Measurements from ENCODE around the gene MAGEB4.
"Not testable (repeated sequence)": the region's sequence is repeated elsewhere in the genome, so short reads cannot be mapped to it uniquely, and the experiment has no call there.

MAGEB4 gene, protein sequence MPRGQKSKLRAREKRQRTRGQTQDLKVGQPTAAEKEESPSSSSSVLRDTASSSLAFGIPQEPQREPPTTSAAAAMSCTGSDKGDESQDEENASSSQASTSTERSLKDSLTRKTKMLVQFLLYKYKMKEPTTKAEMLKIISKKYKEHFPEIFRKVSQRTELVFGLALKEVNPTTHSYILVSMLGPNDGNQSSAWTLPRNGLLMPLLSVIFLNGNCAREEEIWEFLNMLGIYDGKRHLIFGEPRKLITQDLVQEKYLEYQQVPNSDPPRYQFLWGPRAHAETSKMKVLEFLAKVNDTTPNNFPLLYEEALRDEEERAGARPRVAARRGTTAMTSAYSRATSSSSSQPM

DNA sequence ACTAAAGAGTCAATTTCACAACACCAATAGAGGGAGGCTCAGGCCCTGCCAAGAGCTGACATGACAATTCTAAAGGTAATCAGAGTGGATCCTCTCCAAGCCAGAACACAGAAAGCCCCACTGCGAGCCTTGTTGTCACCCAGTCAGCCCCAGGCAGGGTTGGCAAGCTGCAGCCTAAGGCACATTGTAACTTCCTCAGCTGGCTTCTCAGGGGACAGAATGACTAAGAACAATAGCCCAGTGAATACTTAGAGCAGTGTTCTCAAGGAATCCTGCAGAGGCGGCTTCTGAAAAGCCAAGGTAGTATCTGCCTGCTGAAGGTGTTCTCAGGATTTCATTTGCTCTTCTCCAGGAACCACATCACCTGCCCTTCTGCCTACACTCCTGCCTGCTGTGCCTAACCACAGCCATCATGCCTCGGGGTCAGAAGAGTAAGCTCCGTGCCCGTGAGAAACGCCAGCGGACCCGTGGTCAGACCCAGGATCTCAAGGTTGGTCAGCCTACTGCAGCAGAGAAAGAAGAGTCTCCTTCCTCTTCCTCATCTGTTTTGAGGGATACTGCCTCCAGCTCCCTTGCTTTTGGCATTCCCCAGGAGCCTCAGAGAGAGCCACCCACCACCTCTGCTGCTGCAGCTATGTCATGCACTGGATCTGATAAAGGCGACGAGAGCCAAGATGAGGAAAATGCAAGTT, at the start of gene MAGEB4:
MAGEB4 (plus strand) TSS at position 277 of the 692 bp plus-strand sequence; CDS start at position 413, 136 bp downstream.
- no peak for DNase-seq (ENCODE audit: low read depth, low spot score)
- TF ChIP-seq, protein P1, sequence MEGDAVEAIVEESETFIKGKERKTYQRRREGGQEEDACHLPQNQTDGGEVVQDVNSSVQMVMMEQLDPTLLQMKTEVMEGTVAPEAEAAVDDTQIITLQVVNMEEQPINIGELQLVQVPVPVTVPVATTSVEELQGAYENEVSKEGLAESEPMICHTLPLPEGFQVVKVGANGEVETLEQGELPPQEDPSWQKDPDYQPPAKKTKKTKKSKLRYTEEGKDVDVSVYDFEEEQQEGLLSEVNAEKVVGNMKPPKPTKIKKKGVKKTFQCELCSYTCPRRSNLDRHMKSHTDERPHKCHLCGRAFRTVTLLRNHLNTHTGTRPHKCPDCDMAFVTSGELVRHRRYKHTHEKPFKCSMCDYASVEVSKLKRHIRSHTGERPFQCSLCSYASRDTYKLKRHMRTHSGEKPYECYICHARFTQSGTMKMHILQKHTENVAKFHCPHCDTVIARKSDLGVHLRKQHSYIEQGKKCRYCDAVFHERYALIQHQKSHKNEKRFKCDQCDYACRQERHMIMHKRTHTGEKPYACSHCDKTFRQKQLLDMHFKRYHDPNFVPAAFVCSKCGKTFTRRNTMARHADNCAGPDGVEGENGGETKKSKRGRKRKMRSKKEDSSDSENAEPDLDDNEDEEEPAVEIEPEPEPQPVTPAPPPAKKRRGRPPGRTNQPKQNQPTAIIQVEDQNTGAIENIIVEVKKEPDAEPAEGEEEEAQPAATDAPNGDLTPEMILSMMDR (IDR thresholded peaks at IDR 0.05; ENCODE audit: low read depth, low read length), result no peak
- in situ Hi-C loops (cut with HindIII; ENCODE audit: low sequenced_read_pairs), result no loop called here
- no peak within 1 kb of the TSS for H3K4me3 ChIP-seq (ENCODE audit: low read depth, low read length)

DNA sequence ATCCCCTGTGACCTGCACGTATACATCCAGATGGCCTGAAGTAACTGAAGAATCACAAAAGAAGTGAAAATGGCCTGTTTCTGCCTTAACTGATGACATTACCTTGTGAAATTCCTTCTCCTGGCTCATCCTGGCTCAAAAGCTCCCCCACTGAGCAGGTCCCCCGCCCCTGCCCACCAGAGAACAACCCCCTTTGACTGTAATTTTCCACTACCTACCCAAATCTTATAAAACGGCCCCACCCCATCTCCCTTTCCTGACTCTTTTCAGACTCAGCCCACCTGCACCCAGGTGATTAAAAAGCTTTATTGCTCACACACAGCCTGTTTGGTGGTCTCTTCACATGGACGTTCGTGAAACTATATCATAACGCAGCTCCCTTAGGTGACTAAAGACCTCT, 47.9 kb upstream of the MAGEB4 start:
- DNase-seq (ENCODE audit: low read depth, low spot score); in situ Hi-C loops (cut with HindIII; ENCODE audit: low sequenced_read_pairs); H3K4me3 ChIP-seq (ENCODE audit: low read depth, low read length): not testable (repeated sequence)

- in situ Hi-C loops (cut with HindIII; ENCODE audit: low sequenced_read_pairs), result no loop called here
These were observed 45.5 kb upstream of the MAGEB4 start for GRCh38 chrX:30196322-30196721.

DNA sequence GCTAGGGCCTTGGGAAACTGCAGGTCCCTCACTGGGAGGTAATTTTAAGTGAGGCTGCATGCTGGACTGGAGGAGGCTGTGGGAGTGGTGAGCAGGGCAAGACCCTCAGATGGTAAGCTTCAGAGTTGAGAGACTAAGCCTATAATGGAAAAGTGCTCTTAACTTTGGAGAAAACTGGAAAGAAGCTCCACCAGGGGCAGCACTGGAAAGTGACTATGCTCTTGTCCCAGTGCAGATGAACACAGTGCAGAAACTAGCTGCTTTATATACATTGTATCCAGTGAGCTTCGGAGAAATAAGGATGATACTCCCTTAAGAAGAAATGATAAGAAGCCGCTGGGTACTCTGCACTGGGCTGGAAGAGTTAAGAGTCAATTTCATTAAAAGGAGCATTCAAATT, 29.6 kb upstream of the MAGEB4 start:
- DNase-seq (ENCODE audit: low read depth, low spot score), result no peak
- no peak overlapping the region for H3K4me3 ChIP-seq (ENCODE audit: low read depth, low read length)
- in situ Hi-C loops (cut with HindIII; ENCODE audit: low sequenced_read_pairs), result no loop called here
- TF ChIP-seq, protein P1 (IDR thresholded peaks at IDR 0.05; ENCODE audit: low read depth, low read length), result no peak

More at GRCh38 chrX:30196322-30196721, 45.5 kb upstream of the MAGEB4 start:
- no peak overlapping the region for H3K4me3 ChIP-seq (ENCODE audit: low read depth, low read length)
- TF ChIP-seq, protein P1 (IDR thresholded peaks at IDR 0.05; ENCODE audit: low read depth, low read length), result peak; percentile 7
- peak; percentile 8 for DNase-seq (ENCODE audit: low read depth, low spot score)

- in situ Hi-C loops (cut with HindIII; ENCODE audit: low sequenced_read_pairs), result no loop called here
- no peak for DNase-seq (ENCODE audit: low read depth, low spot score)
- H3K4me3 ChIP-seq (ENCODE audit: low read depth, low read length), result no peak within 1 kb of the TSS
- TF ChIP-seq, protein P1 (IDR thresholded peaks at IDR 0.05; ENCODE audit: low read depth, low read length), result no peak
These were observed 26.4 kb upstream of the MAGEB4 start, which contains the start of gene MAGEB2 for GRCh38 chrX:30215357-30215843. MAGEB2 (plus strand) TSS chrX:30215563; CDS start chrX:30218581, 3,018 bp downstream.

DNA sequence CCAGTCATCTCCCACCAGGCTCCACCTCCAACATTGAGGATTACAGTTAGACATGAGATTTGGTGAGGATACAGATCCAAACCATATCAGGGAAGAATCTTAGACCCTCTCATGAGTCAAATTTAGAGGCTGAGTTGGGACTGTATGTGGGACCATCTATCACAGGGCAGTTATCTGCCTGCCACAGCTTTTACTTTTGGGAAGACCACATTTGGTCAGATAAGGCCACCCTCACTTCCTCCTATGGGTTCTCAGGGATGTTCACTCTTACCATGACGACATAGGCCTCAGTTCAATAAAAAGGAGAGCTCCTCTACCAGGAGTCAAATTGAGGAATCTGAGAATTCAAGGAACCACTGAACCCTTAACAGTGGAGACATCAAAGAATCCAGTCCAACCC, 24.3 kb upstream of the MAGEB4 start:
- TF ChIP-seq, protein P1 (IDR thresholded peaks at IDR 0.05; ENCODE audit: low read depth, low read length), result no peak
- DNase-seq (ENCODE audit: low read depth, low spot score), result no peak
- in situ Hi-C loops (cut with HindIII; ENCODE audit: low sequenced_read_pairs), result no loop called here
- no peak overlapping the region for H3K4me3 ChIP-seq (ENCODE audit: low read depth, low read length)

DNA sequence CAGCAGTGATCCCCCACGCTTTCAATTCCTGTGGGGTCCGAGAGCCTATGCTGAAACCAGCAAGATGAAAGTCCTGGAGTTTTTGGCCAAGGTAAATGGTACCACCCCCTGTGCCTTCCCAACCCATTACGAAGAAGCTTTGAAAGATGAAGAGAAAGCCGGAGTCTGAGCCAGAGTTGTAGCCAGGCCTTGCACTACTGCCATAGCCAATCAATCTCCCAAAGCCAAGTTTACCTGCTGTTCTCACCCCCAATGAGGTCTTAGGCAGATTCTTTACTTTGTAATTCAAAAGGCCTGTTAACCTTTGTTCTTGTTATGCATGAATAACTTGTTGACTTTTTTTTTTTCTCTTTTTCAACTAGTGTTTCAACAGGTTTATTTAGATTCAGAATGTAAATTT, 22.4 kb upstream of the MAGEB4 start:
- in situ Hi-C loops (cut with HindIII; ENCODE audit: low sequenced_read_pairs), result no loop called here
- TF ChIP-seq, protein P1 (IDR thresholded peaks at IDR 0.05; ENCODE audit: low read depth, low read length), result no peak
- DNase-seq (ENCODE audit: low read depth, low spot score), result no peak
- no peak overlapping the region for H3K4me3 ChIP-seq (ENCODE audit: low read depth, low read length)
